Stimulated activated naive CD4-positive, alpha-beta T cell (primary cell): Measurements from ENCODE around the gene RMC1.
A peak's percentile ranks its signal among the peaks of the same experiment; 100 is the strongest.
"Not testable (repeated sequence)": the region's sequence is repeated elsewhere in the genome, so short reads cannot be mapped to it uniquely, and the experiment has no call there.

Source experiments
- DNase-seq, 6 experiments: peaks; one replicate each; lab custom pipeline; 2025; lab: John Stamatoyannopoulos, UW

RMC1 gene

GRCh38 chr18:23498117-23498516 is 5.2 kb upstream of the RMC1 start:
- DNase-seq: no peak

GRCh38 chr18:23498877-23499276 is 4.4 kb upstream of the RMC1 start:
- peak; percentile 16 to 74 (median 56) for DNase-seq

- no peak for DNase-seq
These were observed 4.0 kb upstream of the RMC1 start for GRCh38 chr18:23499291-23499781.

GRCh38 chr18:23501626-23502025 is 1.7 kb upstream of the RMC1 start:
- DNase-seq: no peak

GRCh38 chr18:23502516-23503037 is 734 bp upstream of the RMC1 start:
- DNase-seq: no peak

- peak in 4 of 6 experiments; percentile 18 to 56 (median 38) for DNase-seq
These were observed 643 bp downstream of the RMC1 start for GRCh38 chr18:23503963-23504344.

GRCh38 chr18:23504720-23505119 is 1.4 kb downstream of the RMC1 start:
- DNase-seq: no peak

GRCh38 chr18:23506393-23506792 is 3.1 kb downstream of the RMC1 start:
- no peak for DNase-seq

GRCh38 chr18:23510923-23511322 is 7.6 kb downstream of the RMC1 start:
- not testable (repeated sequence) for DNase-seq

- not testable (repeated sequence) for DNase-seq
These were observed 8.9 kb downstream of the RMC1 start for GRCh38 chr18:23512216-23512615.

GRCh38 chr18:23512641-23513040 is 9.3 kb downstream of the RMC1 start:
- no peak for DNase-seq

GRCh38 chr18:23515911-23516546 is 12.7 kb downstream of the RMC1 start:
- peak; percentile 45 to 76 (median 61) for DNase-seq

- no peak for DNase-seq
These were observed 16.4 kb downstream of the RMC1 start for GRCh38 chr18:23519734-23520133.

GRCh38 chr18:23521271-23521670 is 18.0 kb downstream of the RMC1 start:
- no peak for DNase-seq

- DNase-seq: no peak
These were observed 18.6 kb downstream of the RMC1 start for GRCh38 chr18:23521907-23522306.

- DNase-seq: no peak
These were observed 20.3 kb downstream of the RMC1 start for GRCh38 chr18:23523429-23524212.

GRCh38 chr18:23524213-23524707 is 20.9 kb downstream of the RMC1 start:
- DNase-seq: no peak

GRCh38 chr18:23526501-23527063 is 23.3 kb downstream of the RMC1 start:
- DNase-seq: no peak

- DNase-seq: no peak
These were observed 25.5 kb downstream of the RMC1 start for GRCh38 chr18:23528580-23529472.

GRCh38 chr18:23529604-23530003 is 26.3 kb downstream of the RMC1 start:
- DNase-seq: no peak

GRCh38 chr18:23530195-23530594 is 26.9 kb downstream of the RMC1 start:
- no peak for DNase-seq

GRCh38 chr18:23531912-23532311 is 28.6 kb downstream of the RMC1 start:
- no peak for DNase-seq
